CD4-positive, alpha-beta T cell treated with Interferon gamma for 1 hour (primary cell): ENCODE data around the gene CLCN3.
A peak's percentile ranks its signal among the peaks of the same experiment; 100 is the strongest.
"Not testable (repeated sequence)": the region's sequence is repeated elsewhere in the genome, so short reads cannot be mapped to it uniquely, and the experiment has no call there.

ENCODE experiments used
- DNase-seq: peaks from one replicate; pipeline ENCODE4 v3.0.0-alpha.2; 2020

Gene CLCN3

GRCh38 chr4:169658975-169659715 lies 38.8 kb downstream of the CLCN3 start:
- DNase-seq = no peak

GRCh38 chr4:169659716-169660670 lies 39.6 kb downstream of the CLCN3 start:
- peak; percentile 85 for DNase-seq

DNA sequence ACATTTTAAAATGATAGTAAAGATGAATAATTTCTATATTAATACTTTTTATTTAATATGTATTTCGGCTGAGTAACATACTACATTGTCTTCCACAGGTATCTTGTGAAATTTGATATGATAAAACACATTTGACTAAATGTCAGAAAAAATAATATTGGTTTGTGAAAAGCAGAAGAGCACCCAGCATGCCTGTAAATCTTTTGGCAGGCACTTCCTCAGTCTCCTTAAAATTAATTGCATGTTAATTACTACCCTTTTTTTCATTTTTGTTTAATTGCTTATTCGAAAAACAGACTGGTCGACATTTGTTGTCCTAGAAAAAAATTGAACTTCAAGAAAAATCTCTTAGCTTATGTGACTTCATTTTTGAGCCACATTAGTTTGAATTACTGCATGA lies 40.6 kb downstream of the CLCN3 start:
- no peak for DNase-seq

GRCh38 chr4:169661761-169662160 lies 41.4 kb downstream of the CLCN3 start:
- no peak for DNase-seq

- no peak for DNase-seq
Observed at GRCh38 chr4:169662206-169662605, 41.8 kb downstream of the CLCN3 start.

DNA sequence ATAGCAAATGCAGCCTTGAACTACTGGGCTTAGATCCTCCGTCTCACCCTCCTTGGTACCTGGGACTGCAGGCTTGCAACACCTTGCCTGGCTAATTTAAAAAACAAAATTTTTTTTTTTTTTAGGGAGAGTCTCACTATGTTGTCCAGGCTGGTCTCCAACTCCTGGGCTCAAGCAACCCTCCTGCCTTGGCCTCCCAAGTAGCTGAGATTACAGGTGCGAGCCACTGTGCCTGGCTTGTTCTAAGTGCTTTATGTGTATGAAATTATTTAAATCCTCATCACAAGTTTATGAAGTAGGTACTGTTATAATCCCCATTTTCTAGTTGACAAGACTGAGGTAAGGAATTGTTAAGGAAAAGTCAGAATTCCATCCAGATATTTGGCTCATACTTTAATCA lies 43.0 kb downstream of the CLCN3 start:
- no peak for DNase-seq

DNA sequence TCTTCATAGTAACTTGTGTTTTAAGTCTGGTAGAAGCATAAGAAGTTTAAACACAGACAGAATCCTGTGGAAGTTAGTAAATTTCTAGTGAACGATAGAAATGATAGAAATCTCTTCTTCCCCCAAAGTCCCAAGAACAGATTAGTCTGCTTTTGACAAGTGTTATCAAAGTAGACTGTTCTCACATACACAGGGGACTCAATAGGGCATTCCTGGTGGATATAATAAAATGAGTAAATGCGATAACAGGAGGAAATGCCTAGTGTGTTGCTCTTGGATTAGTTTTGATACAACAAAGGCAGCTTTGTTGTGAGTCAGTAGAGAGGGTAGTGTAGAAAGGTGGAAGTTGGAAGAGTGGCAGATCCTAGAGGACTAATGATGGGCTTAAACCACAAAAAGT lies 43.5 kb downstream of the CLCN3 start:
- no peak for DNase-seq

DNA sequence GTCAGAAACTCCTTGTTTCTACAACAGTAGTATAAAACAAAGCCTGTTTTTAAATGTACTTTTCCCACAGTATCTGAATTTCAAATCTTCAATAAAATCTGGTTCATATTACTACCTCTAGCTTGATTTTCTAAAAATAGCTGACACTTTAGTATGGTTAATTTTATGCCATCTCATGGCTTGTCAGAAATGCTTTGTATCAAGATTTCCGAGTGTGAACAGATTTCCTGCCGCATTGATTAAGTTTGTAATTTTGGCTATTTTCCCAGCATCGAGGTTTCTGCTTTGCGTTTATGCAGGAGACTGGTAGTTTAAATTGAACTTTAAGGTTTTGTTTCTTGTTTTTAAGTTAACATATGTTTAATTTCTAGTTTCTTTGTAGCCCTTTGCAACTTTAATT lies 44.2 kb downstream of the CLCN3 start:
- DNase-seq = no peak

- no peak for DNase-seq
Observed at GRCh38 chr4:169665046-169665737, 44.8 kb downstream of the CLCN3 start.

DNA sequence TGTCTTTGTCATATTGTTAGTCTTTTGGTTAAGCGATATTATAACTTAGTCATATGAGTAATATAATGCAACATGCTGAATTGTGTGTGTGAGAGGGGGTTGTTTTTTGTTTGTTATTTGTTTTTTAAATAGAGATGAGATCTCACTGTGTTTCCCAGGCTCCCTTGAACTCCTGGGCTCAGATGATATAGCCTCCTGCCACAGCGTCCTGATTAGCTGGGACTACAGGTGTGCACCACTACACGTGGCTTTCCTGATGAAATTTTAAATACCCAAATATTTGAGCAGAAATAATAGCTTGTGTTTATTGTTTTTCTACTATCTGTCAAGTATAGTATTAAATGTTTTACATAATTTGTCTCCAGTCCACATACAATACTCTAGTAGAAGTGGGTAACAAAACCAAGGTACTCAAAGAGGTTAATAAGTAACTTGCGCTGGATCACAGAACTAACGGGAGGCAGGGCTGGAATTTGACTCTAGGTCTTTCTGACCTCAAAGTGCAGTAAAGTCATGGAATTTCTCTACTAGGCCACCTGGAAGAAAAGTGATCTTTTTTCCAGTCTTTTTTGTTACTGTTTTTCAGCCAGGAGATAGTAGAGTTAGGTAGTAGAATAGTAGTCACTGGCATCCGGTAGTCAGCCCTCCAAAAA lies 47.8 kb downstream of the CLCN3 start:
- DNase-seq = no peak

GRCh38 chr4:169675825-169676224 lies 55.4 kb downstream of the CLCN3 start:
- DNase-seq = no peak

- DNase-seq = no peak
Observed at GRCh38 chr4:169677150-169677748, 56.9 kb downstream of the CLCN3 start.

DNA sequence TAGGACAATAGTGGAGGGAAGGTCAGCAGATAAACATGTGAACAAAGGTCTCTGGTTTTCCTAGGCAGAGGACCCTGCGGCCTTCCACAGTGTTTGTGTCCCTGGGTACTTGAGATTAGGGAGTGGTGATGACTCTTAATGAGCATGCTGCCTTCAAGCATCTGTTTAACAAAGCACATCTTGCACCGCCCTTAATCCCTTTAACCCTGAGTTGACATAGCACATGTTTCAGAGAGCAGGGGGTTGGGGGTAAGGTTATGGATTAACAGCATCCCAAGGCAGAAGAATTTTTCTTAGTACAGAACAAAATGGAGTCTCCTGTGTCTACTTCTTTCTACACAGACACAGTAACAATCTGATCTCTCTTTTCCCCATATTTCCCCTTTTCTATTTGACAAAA lies 58.1 kb downstream of the CLCN3 start:
- DNase-seq = not testable (repeated sequence)

GRCh38 chr4:169678951-169679591 lies 58.7 kb downstream of the CLCN3 start:
- DNase-seq = not testable (repeated sequence)

- DNase-seq = no peak
Observed at GRCh38 chr4:169682372-169683047, 62.1 kb downstream of the CLCN3 start.

DNA sequence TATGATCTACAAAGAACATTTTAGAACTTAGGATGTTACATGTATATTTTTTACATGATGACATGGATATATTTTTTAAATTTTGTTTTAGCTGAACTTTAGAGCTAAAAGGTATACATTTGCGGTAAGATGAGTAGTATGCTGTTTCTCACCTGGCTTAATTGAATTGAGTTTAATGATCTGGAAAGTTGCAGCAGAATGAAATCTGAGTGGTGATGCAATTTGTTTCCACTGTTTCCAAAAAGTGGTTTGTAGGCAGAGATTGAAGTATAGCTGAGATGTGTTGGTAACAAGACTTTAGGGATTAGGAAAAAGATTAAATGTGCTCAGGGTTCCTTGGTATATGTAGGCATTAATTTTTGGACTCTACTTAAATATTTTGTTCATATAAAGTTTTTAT lies 69.3 kb downstream of the CLCN3 start:
- no peak for DNase-seq

GRCh38 chr4:169690787-169691186 lies 70.4 kb downstream of the CLCN3 start:
- no peak for DNase-seq

GRCh38 chr4:169698331-169698730 lies 78.0 kb downstream of the CLCN3 start:
- no peak for DNase-seq

DNA sequence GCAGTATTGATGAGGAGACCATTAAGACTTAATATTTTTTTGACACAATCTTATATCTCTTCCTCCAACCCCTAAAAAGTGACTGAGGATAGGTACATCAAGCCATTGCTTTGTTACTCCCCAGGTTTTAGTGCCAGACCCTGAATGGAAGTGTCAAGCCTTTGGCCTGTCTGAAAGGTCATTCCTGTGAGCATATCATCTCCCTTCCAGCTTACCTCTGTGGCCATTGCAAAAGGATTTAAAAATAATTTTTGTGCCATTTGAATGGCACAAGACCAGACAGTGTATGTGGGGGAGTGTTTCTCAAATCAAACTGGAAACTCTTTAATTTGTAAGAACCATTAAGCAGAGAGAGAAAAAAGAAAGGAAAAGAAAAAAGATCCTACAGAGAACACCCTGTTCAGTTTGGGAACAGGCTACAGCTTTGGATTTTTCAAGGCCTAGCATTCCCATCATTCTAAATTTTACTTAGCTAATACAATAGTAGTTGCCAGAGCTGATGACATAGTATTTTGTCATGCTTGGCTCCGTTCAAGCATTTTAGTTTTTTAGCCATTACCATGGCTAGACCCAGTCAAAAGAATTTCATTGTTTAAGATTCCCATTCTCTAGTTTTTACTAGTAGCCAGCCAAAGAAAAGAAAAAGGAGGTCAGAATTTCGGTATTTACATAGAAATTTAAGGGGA lies 87.7 kb downstream of the CLCN3 start:
- no peak for DNase-seq

DNA sequence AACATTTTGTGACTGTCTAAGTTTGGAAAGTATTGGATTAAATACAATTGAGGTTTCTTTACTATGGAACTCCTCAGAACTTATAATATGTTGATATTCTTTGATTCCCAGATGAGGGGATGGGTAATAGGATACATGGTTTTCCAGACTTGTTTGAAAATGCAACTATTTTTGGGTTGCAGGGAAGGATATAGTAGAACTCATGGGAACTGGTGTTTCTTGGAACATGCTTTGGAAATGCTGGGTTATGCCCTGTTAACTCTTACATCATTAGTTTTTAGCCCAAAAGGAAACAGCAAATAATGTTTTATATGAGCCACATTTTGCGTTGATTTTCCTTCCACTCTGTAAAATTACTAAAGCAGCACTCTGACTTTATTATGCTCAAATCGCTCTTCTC lies 95.4 kb downstream of the CLCN3 start:
- no peak for DNase-seq

DNA sequence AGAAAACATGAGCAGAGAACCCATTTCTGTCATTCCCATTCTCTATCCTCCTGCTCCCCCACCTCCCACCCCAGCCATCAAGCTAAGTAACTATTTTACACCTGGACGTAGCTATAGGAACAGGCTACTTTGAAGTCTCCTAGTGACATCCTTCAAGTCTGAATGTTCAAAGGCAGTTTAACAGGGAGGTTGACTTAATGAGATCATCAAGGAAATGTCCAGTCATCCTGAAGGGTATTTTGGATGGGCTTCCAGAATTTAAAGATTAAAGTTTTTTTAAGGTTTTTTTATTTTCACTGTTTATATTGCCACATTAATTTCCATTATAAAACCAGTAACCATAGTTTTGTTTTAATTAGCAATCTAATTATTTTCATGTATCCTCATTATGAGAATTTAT lies 96.3 kb downstream of the CLCN3 start:
- no peak for DNase-seq
